ENCODE results near the gene CNTNAP4.

- TF ChIP-seq PATZ1 (CRISPR knock-in tag; IDR thresholded peaks at IDR 0.05; ENCODE audit: borderline replicate concordance) (no peak), SNAI2 (CRISPR knock-in tag; IDR thresholded peaks at IDR 0.05) (no peak), ZFP3 (CRISPR knock-in tag; IDR thresholded peaks at IDR 0.05) (no peak), POU6F1 (CRISPR knock-in tag; IDR thresholded peaks at IDR 0.05; ENCODE audit: borderline replicate concordance, low read depth) (no peak), CREB5 (CRISPR knock-in tag; IDR thresholded peaks at IDR 0.05; ENCODE audit: low read depth) (no peak), GLIS3 (CRISPR knock-in tag; IDR thresholded peaks at IDR 0.05) (no peak), ZNF8 (CRISPR knock-in tag; IDR thresholded peaks at IDR 0.05) (peak; percentile 64; the same call in 1 of the 2 replicates), PPARA (CRISPR knock-in tag; IDR thresholded peaks at IDR 0.05; ENCODE audit: borderline replicate concordance) (no peak), ZC3H10 (CRISPR knock-in tag; IDR thresholded peaks at IDR 0.05) (no peak), ARNTL (CRISPR knock-in tag; IDR thresholded peaks at IDR 0.05; ENCODE audit: borderline replicate concordance, low read depth) (no peak), CSRNP3 (CRISPR knock-in tag; IDR thresholded peaks at IDR 0.05) (no peak), ISL1 (CRISPR knock-in tag; IDR thresholded peaks at IDR 0.05) (peak; percentile 46)
These were observed 210.3 kb downstream of the CNTNAP4 start for GRCh38 chr16:76487411-76488064.

Data from SK-N-SH treated with all-trans-retinoic acid at 6 μM for 48 hours (cell line).